Measurements from ENCODE around the gene IL17RB. TPM values are rescaled to one million over a fixed set of nuclear protein-coding genes. Genes with fewer than 3 reads are reported as not detected.

The IL17RB gene
- total RNA-seq, 1 experiment from 2014 or later, result 9.8 TPM

GRCh38 chr3:53885239-53885638, 38.9 kb downstream of the IL17RB start:
- no peaks in the 10 kb centered on the region for H4K20me1 ChIP-seq (ENCODE audit: control insufficient read depth, insufficient read depth, insufficient read length)
- peaks cover 6 to 30% (median 30%) of the 10 kb centered on the region in 3 experiments; a peak in 6 of 7 replicates for H3K36me3 Mint-ChIP-seq (ENCODE audit: insufficient read depth in 1 of 3, low read depth in 3 of 3)
- H3K79me2 ChIP-seq (ENCODE audit: insufficient read depth, low read length), result peaks cover 5% of the 10 kb centered on the region; the same call in 1 of the 2 replicates
- H2BK20ac ChIP-seq (ENCODE audit: low read depth, low read length, poor library complexity, severe bottlenecking), result no peak overlapping the region
- no peak overlapping the region for H3K27ac ChIP-seq (ENCODE audit: insufficient read length, low read depth, low read length)
- WGBS (ENCODE audit: extremely low coverage, insufficient read length, low lambda C conversion rate), result no CpG with 5 or more reads among the region's 3 CpGs
- no peak overlapping the region for H2AFZ ChIP-seq (ENCODE audit: low read length)
- no peak for DNase-seq
- H3K23ac ChIP-seq (ENCODE audit: insufficient read length, low read depth, low read length), result no peak overlapping the region
- H3K56ac ChIP-seq (ENCODE audit: insufficient read length, low read depth, low read length), result no peak overlapping the region
- no peak overlapping the region for H2BK15ac ChIP-seq (ENCODE audit: low read depth, low read length)
- no peak overlapping the region for H2BK5ac ChIP-seq (ENCODE audit: insufficient read length, low read length)
- H4K8ac ChIP-seq (replicated peaks; ENCODE audit: insufficient read length, low read depth, low read length), result no peak overlapping the region
- H3K14ac ChIP-seq (ENCODE audit: insufficient read depth, low read length), result no peak overlapping the region
- H3K18ac ChIP-seq (ENCODE audit: insufficient read length, low read depth, low read length), result no peak overlapping the region
- H3K4me1 ChIP-seq (ENCODE audit: insufficient read depth, low read length), result peaks cover 5% of the 10 kb centered on the region; the same call in 1 of the 2 replicates
- H3K27ac Mint-ChIP-seq, result no peak overlapping the region
- H2AK5ac ChIP-seq (ENCODE audit: insufficient read length, low read length), result no peak overlapping the region
- no peaks in the 10 kb centered on the region for H3K9me3 Mint-ChIP-seq
- H3K23me2 ChIP-seq (ENCODE audit: insufficient read length, low read depth, low read length, poor library complexity, severe bottlenecking), result peaks cover 9% of the 10 kb centered on the region
- no peak overlapping the region for H2BK12ac ChIP-seq (ENCODE audit: insufficient read length, low read depth, low read length)
- H3T11ph ChIP-seq (ENCODE audit: low read length), result no peak overlapping the region
- no peak overlapping the region for H3K4me3 Mint-ChIP-seq
- no peak overlapping the region for H3K4ac ChIP-seq (ENCODE audit: low read depth, low read length)
- H3K27me3 ChIP-seq (ENCODE audit: insufficient read depth, low read length), result no peaks in the 10 kb centered on the region
- no peak overlapping the region for H2BK120ac ChIP-seq (ENCODE audit: low read depth, low read length, poor library complexity, severe bottlenecking)
- H3K4me2 ChIP-seq (ENCODE audit: insufficient read depth, insufficient read length, low read length), result no peak overlapping the region
- no peaks in the 10 kb centered on the region for H3K27me3 Mint-ChIP-seq (ENCODE audit: low read depth)
- H3K9ac ChIP-seq (ENCODE audit: extremely low read depth, insufficient read length, low read length), result no peak overlapping the region
- no peak overlapping the region for H4K5ac ChIP-seq (ENCODE audit: insufficient read length, low read depth, low read length)
- TF ChIP-seq, protein P1, sequence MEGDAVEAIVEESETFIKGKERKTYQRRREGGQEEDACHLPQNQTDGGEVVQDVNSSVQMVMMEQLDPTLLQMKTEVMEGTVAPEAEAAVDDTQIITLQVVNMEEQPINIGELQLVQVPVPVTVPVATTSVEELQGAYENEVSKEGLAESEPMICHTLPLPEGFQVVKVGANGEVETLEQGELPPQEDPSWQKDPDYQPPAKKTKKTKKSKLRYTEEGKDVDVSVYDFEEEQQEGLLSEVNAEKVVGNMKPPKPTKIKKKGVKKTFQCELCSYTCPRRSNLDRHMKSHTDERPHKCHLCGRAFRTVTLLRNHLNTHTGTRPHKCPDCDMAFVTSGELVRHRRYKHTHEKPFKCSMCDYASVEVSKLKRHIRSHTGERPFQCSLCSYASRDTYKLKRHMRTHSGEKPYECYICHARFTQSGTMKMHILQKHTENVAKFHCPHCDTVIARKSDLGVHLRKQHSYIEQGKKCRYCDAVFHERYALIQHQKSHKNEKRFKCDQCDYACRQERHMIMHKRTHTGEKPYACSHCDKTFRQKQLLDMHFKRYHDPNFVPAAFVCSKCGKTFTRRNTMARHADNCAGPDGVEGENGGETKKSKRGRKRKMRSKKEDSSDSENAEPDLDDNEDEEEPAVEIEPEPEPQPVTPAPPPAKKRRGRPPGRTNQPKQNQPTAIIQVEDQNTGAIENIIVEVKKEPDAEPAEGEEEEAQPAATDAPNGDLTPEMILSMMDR (conservative IDR thresholded peaks at IDR 0.05), result no peak
- H3K4me1 Mint-ChIP-seq, result peaks cover 16% of the 10 kb centered on the region in 2 experiments
- H3K79me1 ChIP-seq (ENCODE audit: insufficient read depth, low read depth, low read length, poor library complexity, severe bottlenecking), result peaks cover 2% of the 10 kb centered on the region
- no peak overlapping the region for H4K91ac ChIP-seq (ENCODE audit: insufficient read length, low read depth, low read length)
- H3K9me3 ChIP-seq (ENCODE audit: control insufficient read depth, low read depth, low read length), result no peaks in the 10 kb centered on the region

Measured in H9 (cell line).